Esophagus squamous epithelium (tissue), 5 donors: ENCODE data around the gene PYY. TPM values are rescaled to one million over a fixed set of nuclear protein-coding genes. Genes with fewer than 3 reads are reported as not detected.

Experiments used
- DNase-seq: peaks from one replicate; lab custom pipeline; 2025; lab: John Stamatoyannopoulos, UW
- H3K27ac ChIP-seq, 4 donors: fragments of 200-600 bp; sonication (generic); one replicate each; pipeline ENCODE4 v1.5.1; 2016 to 2019; ENCODE audit warnings: mild to moderate bottlenecking in 1 of 4
- H3K27me3 ChIP-seq, 4 donors: fragments of 200-600 bp; sonication (generic); 1 replicate in 3 of 4; 2 replicates in 1 of 4; pipeline versions ENCODE4 v1.5.1 to v1.6.0; 2017 to 2021; ENCODE audit warnings: antibody characterized with exemption in 1 of 4
- H3K36me3 ChIP-seq, 3 donors: fragments of 200-600 bp; sonication (generic); one replicate each; pipeline ENCODE4 v1.5.1; 2016 to 2019
- H3K4me1 ChIP-seq, 3 donors: fragments of 200-600 bp; sonication (generic); one replicate each; pipeline ENCODE4 v1.5.1; 2017 to 2019
- H3K4me3 ChIP-seq, 4 donors: fragments of 200-600 bp; sonication (generic); 1 replicate in 3 of 4; 2 replicates in 1 of 4; pipeline ENCODE4 v1.5.1; 2016 to 2019; ENCODE audit warnings: mild to moderate bottlenecking in 2 of 4, moderate library complexity in 1 of 4
- H3K9me3 ChIP-seq, 3 donors: fragments of 200-600 bp; sonication (generic); one replicate each; pipeline ENCODE4 v1.5.1; 2016 to 2019
- POLR2A ChIP-seq, 4 donors: fragments of 450-650 bp; IDR thresholded peaks; one replicate each; pipeline ENCODE4 v1.6.1; 2017; ENCODE audit warnings: antibody characterized with exemption in 4 of 4, mild to moderate bottlenecking in 4 of 4, moderate library complexity in 3 of 4
- WGBS, 2 donors: methylation state at CpG; one replicate each; pipeline ENCODE4 v1.1.5; 2018; 5-methylcytosine and 5-hydroxymethylcytosine counted together
- intact Hi-C: fragments of 100-400 bp; cut with DNase I; formaldehyde crosslinking; loops from one replicate; pipeline ENCODE4 v1.15.0; 2022
- total RNA-seq, 4 donors: library from RNA; depleted of rRNA; stranded (reverse); fragments of >200 nt; gene quantifications; one replicate each; pipeline ENCODE4 v1.1.0, GENCODE V29; 2016
- TF ChIP-seq, protein P1 (sequence below), 6 experiments: fragments of 450-650 bp in 4 of 6; fragments of 200-600 bp in 2 of 6; sonication (generic) in 2 of 6; IDR thresholded peaks; one replicate each; pipeline ENCODE4 v1.5.1; 2016 to 2019; ENCODE audit warnings: antibody characterized with exemption in 6 of 6, mild to moderate bottlenecking in 4 of 6, moderate library complexity in 4 of 6
- donor health status: DM: yes; HTN: yes; CAD: no.

Gene PYY
- total RNA-seq, result not detected

GRCh38 chr17:43953746-43954145, at the start of gene PYY:
Gene PYY (minus strand): TSS chr17:43953940. CDS start chr17:43953483, 457 bp downstream.
- no peak for TF ChIP-seq POLR2A (IDR thresholded peaks at IDR 0.05)
- TF ChIP-seq, protein P1, sequence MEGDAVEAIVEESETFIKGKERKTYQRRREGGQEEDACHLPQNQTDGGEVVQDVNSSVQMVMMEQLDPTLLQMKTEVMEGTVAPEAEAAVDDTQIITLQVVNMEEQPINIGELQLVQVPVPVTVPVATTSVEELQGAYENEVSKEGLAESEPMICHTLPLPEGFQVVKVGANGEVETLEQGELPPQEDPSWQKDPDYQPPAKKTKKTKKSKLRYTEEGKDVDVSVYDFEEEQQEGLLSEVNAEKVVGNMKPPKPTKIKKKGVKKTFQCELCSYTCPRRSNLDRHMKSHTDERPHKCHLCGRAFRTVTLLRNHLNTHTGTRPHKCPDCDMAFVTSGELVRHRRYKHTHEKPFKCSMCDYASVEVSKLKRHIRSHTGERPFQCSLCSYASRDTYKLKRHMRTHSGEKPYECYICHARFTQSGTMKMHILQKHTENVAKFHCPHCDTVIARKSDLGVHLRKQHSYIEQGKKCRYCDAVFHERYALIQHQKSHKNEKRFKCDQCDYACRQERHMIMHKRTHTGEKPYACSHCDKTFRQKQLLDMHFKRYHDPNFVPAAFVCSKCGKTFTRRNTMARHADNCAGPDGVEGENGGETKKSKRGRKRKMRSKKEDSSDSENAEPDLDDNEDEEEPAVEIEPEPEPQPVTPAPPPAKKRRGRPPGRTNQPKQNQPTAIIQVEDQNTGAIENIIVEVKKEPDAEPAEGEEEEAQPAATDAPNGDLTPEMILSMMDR (IDR thresholded peaks at IDR 0.05), result no peak
- WGBS, 2 donors, result 64% methylated on average over 5 of the region's 11 CpGs; no CpG with 5 or more reads in 1 of the 2 donors
- Histone ChIP-seq H3K4me3 (peak within 1 kb of the TSS in 1 of 4 donors; percentile 38), H3K27me3 (peaks cover 13 to 79% (median 20%) of the 10 kb centered on the region in 4 donors), H3K36me3 (no peaks in the 10 kb centered on the region), H3K9me3 (no peaks in the 10 kb centered on the region), H3K4me1 (peaks cover 0 to 16% (median 7%) of the 10 kb centered on the region in 3 donors), H3K27ac (no peak within 1 kb of the TSS)
- no peak for DNase-seq
- intact Hi-C loops, result no loop called here

GRCh38 chr17:44002141-44002848, 48.6 kb upstream of the PYY start:
- Histone ChIP-seq H3K36me3 (no peaks in the 10 kb centered on the region), H3K27me3 (peaks cover 4 to 38% (median 9%) of the 10 kb centered on the region in 4 donors), H3K9me3 (no peaks in the 10 kb centered on the region), H3K27ac (peak overlapping the region in 2 of 4 donors; percentile 52), H3K4me3 (no peak overlapping the region), H3K4me1 (peaks cover 24 to 43% (median 25%) of the 10 kb centered on the region in 3 donors)
- intact Hi-C loops, result no loop called here
- DNase-seq, result no peak
- TF ChIP-seq, protein P1 (IDR thresholded peaks at IDR 0.05), result no peak
- no peak for TF ChIP-seq POLR2A (IDR thresholded peaks at IDR 0.05)
- WGBS, 2 donors, result 58 to 77% methylated on average over 2 to 6 of the region's 9 CpGs

DNA sequence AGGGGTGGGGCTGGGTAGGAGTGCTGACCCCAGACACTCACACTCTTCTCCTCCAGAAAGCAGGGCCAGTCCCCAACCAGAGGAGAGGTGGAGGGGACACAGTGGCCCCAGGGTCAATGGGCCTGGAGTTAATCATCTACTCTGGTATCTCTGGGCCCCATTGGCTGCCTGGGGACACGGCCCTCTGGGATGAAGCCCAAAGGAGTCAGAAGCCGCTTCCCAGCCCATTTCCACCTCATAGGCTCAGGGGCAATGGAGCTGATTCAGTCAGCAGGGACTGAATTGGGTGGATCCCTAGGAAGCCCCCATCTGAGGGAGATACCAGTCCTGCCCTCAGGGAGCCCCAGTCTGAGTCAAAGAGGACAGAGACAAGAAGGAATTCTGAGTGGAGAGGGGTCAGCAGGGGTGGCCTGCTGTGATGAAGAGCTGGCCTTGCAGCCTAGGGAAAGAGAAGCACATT, 47.8 kb upstream of the PYY start:
- 80% methylated on average over 1 of the region's 2 CpGs; no CpG with 5 or more reads in 1 of the 2 donors for WGBS, 2 donors
- Histone ChIP-seq H3K9me3 (no peaks in the 10 kb centered on the region), H3K4me3 (no peak overlapping the region), H3K27ac (no peak overlapping the region), H3K36me3 (no peaks in the 10 kb centered on the region), H3K4me1 (peaks cover 21 to 35% (median 21%) of the 10 kb centered on the region in 3 donors), H3K27me3 (peaks cover 4 to 38% (median 9%) of the 10 kb centered on the region in 4 donors)
- DNase-seq, result no peak
- TF ChIP-seq, protein P1 (IDR thresholded peaks at IDR 0.05), result no peak
- no peak for TF ChIP-seq POLR2A (IDR thresholded peaks at IDR 0.05)
- intact Hi-C loops, result no loop called here

- H3K4me3 ChIP-seq, result no peak overlapping the region
- H3K36me3 ChIP-seq, result no peaks in the 10 kb centered on the region
- 55 to 78% methylated on average over 4 of the region's 6 CpGs for WGBS, 2 donors
- H3K27ac ChIP-seq, result no peak overlapping the region
- H3K9me3 ChIP-seq, result no peaks in the 10 kb centered on the region
- no peak for DNase-seq
- TF ChIP-seq POLR2A (IDR thresholded peaks at IDR 0.05), result no peak
- TF ChIP-seq, protein P1 (IDR thresholded peaks at IDR 0.05), result no peak
- peaks cover 16 to 30% (median 18%) of the 10 kb centered on the region in 3 donors for H3K4me1 ChIP-seq
- intact Hi-C loops, result no loop called here
- peaks cover 4 to 33% (median 11%) of the 10 kb centered on the region in 4 donors for H3K27me3 ChIP-seq
Measured at GRCh38 chr17:44000871-44001460, 47.2 kb upstream of the PYY start.
